ENCODE results near the gene NHERF2.

- TF ChIP-seq NFRKB (IDR thresholded peaks at IDR 0.05) (no peak), FOXK2 (IDR thresholded peaks at IDR 0.05) (no peak), ELF4 (IDR thresholded peaks at IDR 0.05) (no peak), SUZ12 (IDR thresholded peaks at IDR 0.05) (no peak), SP1 (IDR thresholded peaks at IDR 0.05) (no peak), BHLHE40 (IDR thresholded peaks at IDR 0.05; ENCODE audit: borderline replicate concordance) (no peak), TARDBP (IDR thresholded peaks at IDR 0.05) (no peak), PKNOX1 (IDR thresholded peaks at IDR 0.05) (no peak), L3MBTL2 (conservative IDR thresholded peaks at IDR 0.05) (no peak), ARNT (IDR thresholded peaks at IDR 0.05) (no peak)
Measured at GRCh38 chr16:1990351-1991134, 36.2 kb upstream of the NHERF2 start.
